ES-I3 (cell line): ENCODE measurements around the gene AHNAK2.
"Not testable (repeated sequence)": the region's sequence is repeated elsewhere in the genome, so short reads cannot be mapped to it uniquely, and the experiment has no call there.

Experiments used
- H3K36me3 ChIP-seq: 2 replicates; pipeline ENCODE4 v1.6.1; 2013; ENCODE audit warnings: mild to moderate bottlenecking, low read length, control low read depth, moderate library complexity; ENCODE audit not compliant: insufficient read depth
- H3K4me1 ChIP-seq: 2 replicates; pipeline ENCODE4 v1.6.1; 2013; ENCODE audit warnings: mild to moderate bottlenecking, control low read depth, low read length; ENCODE audit not compliant: insufficient read depth
- H3K9ac ChIP-seq: 2 replicates; pipeline ENCODE4 v1.6.1; 2013; ENCODE audit warnings: low read depth, mild to moderate bottlenecking, low read length, moderate library complexity
- H3K9me3 ChIP-seq: 2 replicates; pipeline ENCODE4 v1.6.1; 2013; ENCODE audit warnings: mild to moderate bottlenecking, low read length, moderate library complexity; ENCODE audit not compliant: control insufficient read depth, insufficient read depth

Gene AHNAK2

GRCh38 chr14:104967386-104968152, 10.6 kb downstream of the AHNAK2 start:
- peaks cover 39% of the 10 kb centered on the region; the same call in 1 of the 2 replicates for H3K4me1 ChIP-seq
- no peaks in the 10 kb centered on the region for H3K9me3 ChIP-seq
- peak overlapping the region; percentile 48 for H3K9ac ChIP-seq
- no peaks in the 10 kb centered on the region for H3K36me3 ChIP-seq

DNA sequence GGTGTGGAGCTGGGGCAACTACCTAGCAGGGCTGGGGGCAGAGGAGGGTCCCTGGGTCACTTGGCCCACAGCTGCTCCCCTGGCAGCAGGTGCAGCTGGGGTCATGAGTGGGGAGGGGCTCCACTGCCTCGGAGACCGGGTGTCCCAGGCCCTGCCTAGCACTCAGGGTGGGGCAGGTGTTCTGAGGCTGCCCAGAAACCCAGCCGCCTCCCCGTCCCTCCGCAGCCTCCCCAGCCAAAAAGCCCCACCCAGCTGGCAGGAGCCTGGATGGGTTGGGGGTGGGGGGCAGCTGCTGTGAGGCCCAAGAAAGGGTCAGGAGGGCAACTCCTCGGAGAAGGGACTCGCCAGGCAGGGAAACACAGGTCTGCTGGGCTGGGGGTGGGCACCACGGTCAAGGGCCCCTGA, 11.2 kb downstream of the AHNAK2 start:
- Histone ChIP-seq H3K36me3 (no peaks in the 10 kb centered on the region), H3K9me3 (no peaks in the 10 kb centered on the region), H3K9ac (peak overlapping the region; percentile 48; the same call in 1 of the 2 replicates), H3K4me1 (peaks cover 34% of the 10 kb centered on the region; the same call in 1 of the 2 replicates)

DNA sequence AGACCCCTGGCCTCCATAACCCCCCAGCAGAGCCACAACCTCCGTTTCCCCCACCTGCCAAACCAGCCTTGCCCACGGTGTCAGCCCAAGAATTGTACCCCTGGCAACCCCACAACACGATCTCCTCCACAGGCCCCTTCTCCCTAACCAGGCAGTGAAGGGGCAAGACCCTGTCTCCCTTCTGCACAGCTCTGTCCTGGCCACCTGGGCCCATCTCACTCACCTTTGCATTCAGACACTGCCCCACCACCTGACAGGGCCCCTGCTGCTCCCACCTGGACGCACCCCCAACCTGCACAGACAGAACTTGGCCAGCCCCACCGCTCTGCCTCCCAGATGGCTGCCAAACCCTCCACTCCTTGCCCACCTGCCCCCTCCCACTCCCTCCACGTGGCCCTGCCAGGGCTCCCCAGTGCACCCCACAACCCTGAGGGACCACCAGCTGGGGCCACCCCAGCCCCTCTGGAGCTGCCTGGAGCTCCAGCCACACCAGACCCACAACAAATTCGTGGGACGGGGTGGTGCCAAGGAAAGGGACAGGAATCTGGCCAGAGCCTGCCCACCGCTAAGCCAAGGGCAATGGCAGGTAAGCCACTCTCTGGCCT, 11.8 kb downstream of the AHNAK2 start:
- no peak overlapping the region for H3K9ac ChIP-seq

GRCh38 chr14:104965561-104966231, 12.5 kb downstream of the AHNAK2 start:
- Histone ChIP-seq H3K9me3 (no peaks in the 10 kb centered on the region), H3K9ac (no peak overlapping the region), H3K36me3 (no peaks in the 10 kb centered on the region), H3K4me1 (peaks cover 24% of the 10 kb centered on the region; the same call in 1 of the 2 replicates)

More for the DNA sequence above, 11.8 kb downstream of the AHNAK2 start:
- Histone ChIP-seq H3K36me3 (no peaks in the 10 kb centered on the region), H3K9me3 (no peaks in the 10 kb centered on the region), H3K4me1 (peaks cover 29% of the 10 kb centered on the region; the same call in 1 of the 2 replicates)

DNA sequence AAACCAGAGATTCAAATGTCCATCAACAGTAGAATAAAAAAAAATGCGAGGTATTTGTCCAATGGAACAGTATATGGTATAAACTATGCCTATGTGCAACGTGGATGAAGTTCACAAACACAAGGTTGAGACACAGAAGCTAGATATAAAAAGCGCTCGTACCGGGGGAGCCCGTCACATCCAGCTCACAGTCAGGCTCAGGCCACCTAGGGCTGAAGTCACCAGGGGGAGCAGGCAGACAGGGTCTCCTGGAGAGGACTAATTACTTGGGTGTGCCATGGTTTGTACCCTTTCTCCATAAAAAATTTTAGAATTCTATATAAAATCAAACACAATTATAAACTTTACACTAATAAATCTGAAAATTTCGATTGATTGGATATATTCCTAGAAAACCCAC, 13.6 kb downstream of the AHNAK2 start:
- Histone ChIP-seq H3K9ac (no peak overlapping the region), H3K9me3 (no peaks in the 10 kb centered on the region), H3K36me3 (no peaks in the 10 kb centered on the region), H3K4me1 (peaks cover 16% of the 10 kb centered on the region; the same call in 1 of the 2 replicates)

DNA sequence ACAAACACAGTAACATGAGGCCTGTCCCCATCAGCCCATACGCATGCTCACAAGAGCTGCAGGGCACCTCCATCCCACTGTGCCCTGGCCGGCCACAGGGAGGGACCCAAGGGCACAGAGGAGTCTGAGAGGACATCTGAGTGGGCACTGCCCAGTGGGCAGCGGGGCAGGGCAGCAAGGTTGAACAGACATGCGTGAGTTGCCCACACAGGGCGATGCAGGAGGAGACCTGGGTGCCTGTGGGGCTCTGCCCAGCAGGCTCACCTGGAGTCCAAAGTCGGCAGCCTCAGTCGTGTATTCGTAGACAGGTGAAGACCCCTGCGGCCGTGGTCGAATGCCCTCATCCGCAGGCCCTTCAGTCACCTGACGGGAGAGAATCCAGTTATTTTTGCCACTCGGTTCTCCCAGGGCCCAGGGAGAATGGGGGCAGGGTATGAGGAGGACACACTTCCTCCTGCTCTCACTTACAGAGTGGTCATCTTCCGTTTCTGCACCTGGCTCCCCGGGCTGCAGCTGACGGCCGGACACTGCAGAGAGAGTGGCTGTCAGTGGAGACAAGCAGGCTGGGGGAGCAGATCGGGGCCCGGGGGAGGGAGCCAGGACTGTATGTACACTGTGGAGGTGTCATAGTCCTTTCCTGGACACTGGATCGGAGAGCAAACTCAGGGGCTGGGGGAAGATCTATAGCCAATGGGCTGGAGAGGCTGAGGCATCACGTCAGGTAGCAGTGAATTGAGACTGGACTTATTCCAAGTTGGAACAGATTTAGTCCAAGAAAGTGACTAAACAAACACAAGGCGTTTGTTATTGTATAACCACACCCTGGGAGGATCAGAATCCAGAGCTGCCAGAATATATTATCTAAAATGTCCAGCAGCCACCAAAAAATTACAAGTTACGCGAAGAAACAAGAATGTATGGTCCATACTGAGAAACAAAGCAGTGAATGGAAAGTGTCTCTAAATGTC, 20.7 kb downstream of the AHNAK2 start:
- H3K4me1 ChIP-seq = no peaks in the 10 kb centered on the region
- H3K36me3 ChIP-seq = no peaks in the 10 kb centered on the region; the same call in 1 of the 2 replicates
- H3K9me3 ChIP-seq = no peaks in the 10 kb centered on the region
- H3K9ac ChIP-seq = no peak overlapping the region

DNA sequence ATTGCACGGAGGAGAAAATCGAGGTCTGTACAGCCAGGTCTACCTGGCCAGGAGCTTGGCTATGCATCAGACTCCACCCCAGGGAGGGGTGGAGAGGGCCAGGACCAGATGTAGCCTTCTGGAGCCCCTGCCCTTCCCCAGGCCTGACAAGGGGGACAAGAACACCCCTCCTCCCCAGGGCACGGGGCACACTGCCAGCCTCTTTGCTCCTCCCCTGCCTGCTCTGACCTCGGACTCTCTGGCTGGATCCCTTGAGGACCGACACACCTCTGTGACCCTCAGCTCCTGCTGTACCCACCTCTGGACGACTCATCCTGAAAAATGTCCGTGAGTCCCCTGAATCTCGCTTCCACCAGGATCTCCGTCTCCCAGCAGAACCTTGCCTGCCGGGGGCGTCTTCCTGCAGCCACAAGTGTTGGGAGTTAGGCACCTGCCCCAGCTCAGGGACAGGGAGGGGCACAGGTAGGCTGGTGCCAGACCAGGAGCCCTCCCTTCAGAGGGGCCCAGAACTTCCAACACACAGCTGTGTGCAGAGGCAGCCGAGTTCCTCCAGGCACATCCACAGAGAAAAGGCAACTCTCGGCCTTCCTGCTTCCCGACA, 21.8 kb downstream of the AHNAK2 start:
- Histone ChIP-seq H3K4me1 (no peaks in the 10 kb centered on the region), H3K9me3 (no peaks in the 10 kb centered on the region), H3K36me3 (no peaks in the 10 kb centered on the region; the same call in 1 of the 2 replicates), H3K9ac (no peak overlapping the region)

GRCh38 chr14:104955396-104955770, 22.8 kb downstream of the AHNAK2 start:
- Histone ChIP-seq H3K9ac (no peak overlapping the region), H3K36me3 (no peaks in the 10 kb centered on the region; the same call in 1 of the 2 replicates), H3K4me1 (no peaks in the 10 kb centered on the region), H3K9me3 (no peaks in the 10 kb centered on the region)

DNA sequence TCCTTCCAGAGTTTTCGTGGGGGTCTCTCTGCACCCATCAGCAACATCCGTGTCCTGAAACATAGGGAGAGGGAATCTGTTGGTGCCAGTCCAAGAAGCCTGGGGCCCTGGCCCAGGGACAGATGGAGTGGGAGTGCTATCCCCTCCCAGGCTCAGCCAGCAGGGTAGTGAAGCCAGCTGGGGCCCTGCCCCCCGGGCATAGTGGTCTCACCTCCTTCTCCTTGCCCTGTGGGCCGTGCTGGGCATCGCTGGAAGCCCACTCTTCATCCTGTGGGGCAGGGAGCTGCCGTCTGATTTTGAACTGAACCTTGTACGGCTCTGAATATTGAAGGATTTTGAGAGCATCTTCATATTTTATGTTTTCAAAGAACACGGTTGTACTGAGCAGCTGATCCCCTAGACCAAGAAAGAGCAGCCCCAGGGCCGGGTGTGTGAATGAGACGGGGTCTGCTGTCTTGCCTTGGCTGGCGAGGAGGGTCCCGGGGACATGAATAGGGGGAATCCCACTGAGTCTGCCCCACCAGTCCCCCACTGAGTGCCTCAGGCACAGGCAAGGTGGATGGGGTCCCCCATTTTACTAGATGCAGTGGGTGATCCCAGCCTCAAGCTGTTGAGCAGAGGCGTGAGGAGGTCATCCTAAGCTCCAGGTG, 23.3 kb downstream of the AHNAK2 start:
- Histone ChIP-seq H3K9ac (no peak overlapping the region), H3K4me1 (no peaks in the 10 kb centered on the region), H3K9me3 (no peaks in the 10 kb centered on the region), H3K36me3 (no peaks in the 10 kb centered on the region; the same call in 1 of the 2 replicates)

DNA sequence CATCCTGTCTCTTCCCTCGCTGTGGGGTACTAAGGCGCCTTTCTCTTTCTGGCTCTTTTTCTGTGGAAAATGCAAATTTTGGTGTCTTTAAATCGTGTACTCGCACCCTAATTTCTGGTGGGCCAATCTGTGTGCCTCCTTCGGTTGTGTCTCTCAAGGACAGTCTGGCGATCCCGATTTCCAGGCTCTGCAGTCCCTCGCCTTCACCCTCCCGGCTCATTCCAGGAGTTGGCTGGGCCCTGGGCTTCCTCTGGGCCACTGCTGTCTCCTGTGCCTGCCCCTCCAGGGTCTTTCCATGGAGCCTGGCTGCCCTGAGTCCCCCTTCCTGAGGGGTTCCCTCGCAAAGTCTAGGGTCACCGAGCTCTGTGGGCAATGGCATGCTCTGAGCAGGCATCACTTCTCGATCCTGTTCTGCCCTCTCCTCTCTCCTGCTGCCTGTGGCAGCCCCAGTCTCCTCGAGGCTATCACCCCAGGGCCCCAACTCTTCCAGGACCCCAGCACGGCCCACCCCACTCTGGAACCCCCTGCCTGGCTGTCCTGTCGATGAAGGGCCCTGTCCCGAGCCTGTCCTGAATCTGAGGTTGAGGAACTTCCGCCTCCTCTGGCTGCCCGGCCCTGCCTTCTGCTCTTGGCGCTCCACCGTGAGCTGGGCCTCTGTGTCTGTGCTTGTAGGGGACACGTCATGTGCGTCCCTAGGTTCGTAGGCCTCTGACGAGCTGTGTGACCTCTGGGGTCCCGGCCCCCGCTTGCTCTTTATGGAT, 24.1 kb downstream of the AHNAK2 start:
- H3K9ac ChIP-seq = no peak overlapping the region
- no peaks in the 10 kb centered on the region for H3K4me1 ChIP-seq
- no peaks in the 10 kb centered on the region for H3K9me3 ChIP-seq
- H3K36me3 ChIP-seq = no peaks in the 10 kb centered on the region; the same call in 1 of the 2 replicates

DNA sequence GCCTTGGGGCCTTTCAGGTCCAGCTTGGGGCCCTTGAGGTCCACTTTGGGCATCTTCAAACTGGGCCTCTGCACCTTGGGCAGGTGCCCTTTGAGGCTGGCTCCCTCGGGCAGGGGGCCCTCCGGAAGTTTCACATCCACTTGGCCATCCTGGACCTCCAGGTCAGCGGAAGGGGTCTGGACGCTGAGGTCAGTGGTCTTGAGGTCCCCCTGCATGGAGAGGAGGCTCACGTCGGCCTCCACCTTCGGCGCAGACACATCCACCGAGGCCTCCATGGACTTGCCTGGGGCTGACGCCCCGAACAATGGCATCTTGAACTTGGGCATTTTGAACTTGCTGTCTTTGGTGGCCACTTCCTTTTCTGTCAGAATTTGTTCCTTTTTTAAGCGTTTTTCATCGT, 25.1 kb downstream of the AHNAK2 start:
- Histone ChIP-seq H3K9me3 (no peaks in the 10 kb centered on the region), H3K9ac (no peak overlapping the region), H3K4me1 (no peaks in the 10 kb centered on the region), H3K36me3 (no peaks in the 10 kb centered on the region; the same call in 1 of the 2 replicates)

GRCh38 chr14:104951863-104952657, 26.1 kb downstream of the AHNAK2 start:
- H3K4me1 ChIP-seq, H3K9me3 ChIP-seq, H3K9ac ChIP-seq, H3K36me3 ChIP-seq: not testable (repeated sequence)
